Measurements from ENCODE around the gene PTPRB.
A peak's percentile ranks its signal among the peaks of the same experiment; 100 is the strongest.

PTPRB gene

GRCh38 chr12:70637303-70638085, at the start of gene PTPRB:
Gene PTPRB (minus strand): TSS chr12:70637429. CDS start chr12:70637395, 34 bp downstream.
- DNase-seq (ENCODE audit: low read depth, low spot score): no peak

- DNase-seq (ENCODE audit: low read depth, low spot score): no peak
Measured at GRCh38 chr12:70686907-70687306, 49.7 kb upstream of the PTPRB start.

- DNase-seq (ENCODE audit: low read depth, low spot score): no peak
Measured at GRCh38 chr12:70686299-70686698, 49.1 kb upstream of the PTPRB start.

GRCh38 chr12:70683976-70684375, 46.7 kb upstream of the PTPRB start:
- no peak for DNase-seq (ENCODE audit: low read depth, low spot score)

GRCh38 chr12:70671698-70672097, 34.5 kb upstream of the PTPRB start:
- DNase-seq (ENCODE audit: low read depth, low spot score): no peak

- DNase-seq (ENCODE audit: low read depth, low spot score): no peak
Measured at GRCh38 chr12:70670948-70671347, 33.7 kb upstream of the PTPRB start.

- no peak for DNase-seq (ENCODE audit: low read depth, low spot score)
Measured at GRCh38 chr12:70667253-70667652, 30.0 kb upstream of the PTPRB start.

GRCh38 chr12:70666364-70666763, 29.1 kb upstream of the PTPRB start:
- no peak for DNase-seq (ENCODE audit: low read depth, low spot score)

- no peak for DNase-seq (ENCODE audit: low read depth, low spot score)
Measured at GRCh38 chr12:70664465-70664881, 27.2 kb upstream of the PTPRB start.

- DNase-seq (ENCODE audit: low read depth, low spot score): no peak
Measured at GRCh38 chr12:70663838-70664237, 26.6 kb upstream of the PTPRB start.

GRCh38 chr12:70661466-70662161, 24.4 kb upstream of the PTPRB start:
- no peak for DNase-seq (ENCODE audit: low read depth, low spot score)

GRCh38 chr12:70660620-70661219, 23.5 kb upstream of the PTPRB start:
- no peak for DNase-seq (ENCODE audit: low read depth, low spot score)

GRCh38 chr12:70660002-70660604, 22.9 kb upstream of the PTPRB start:
- no peak for DNase-seq (ENCODE audit: low read depth, low spot score)

GRCh38 chr12:70659077-70659606, 21.9 kb upstream of the PTPRB start:
- DNase-seq (ENCODE audit: low read depth, low spot score): no peak

- no peak for DNase-seq (ENCODE audit: low read depth, low spot score)
Measured at GRCh38 chr12:70657616-70658286, 20.5 kb upstream of the PTPRB start.

- no peak for DNase-seq (ENCODE audit: low read depth, low spot score)
Measured at GRCh38 chr12:70652451-70652850, 15.2 kb upstream of the PTPRB start.

GRCh38 chr12:70648831-70649230, 11.6 kb upstream of the PTPRB start:
- DNase-seq (ENCODE audit: low read depth, low spot score): no peak

GRCh38 chr12:70648191-70648590, 11.0 kb upstream of the PTPRB start:
- no peak for DNase-seq (ENCODE audit: low read depth, low spot score)

GRCh38 chr12:70646850-70647249, 9.6 kb upstream of the PTPRB start:
- DNase-seq (ENCODE audit: low read depth, low spot score): no peak

GRCh38 chr12:70645494-70646317, 8.5 kb upstream of the PTPRB start:
- DNase-seq (ENCODE audit: low read depth, low spot score): peak; percentile 52

GRCh38 chr12:70644861-70645260, 7.6 kb upstream of the PTPRB start:
- DNase-seq (ENCODE audit: low read depth, low spot score): no peak

Data from smooth muscle cell of the brain vasculature (primary cell).